ENCODE data around the gene RTEL1.

- TF ChIP-seq CTCF (IDR thresholded peaks at IDR 0.05; ENCODE audit: low read depth, low read length) (no peak), EZH2phosphoT487 (IDR thresholded peaks at IDR 0.05; ENCODE audit: low read depth) (no peak)
These were observed 22.5 kb upstream of the RTEL1 start for GRCh38 chr20:63635431-63636141.
